H1 (cell line): ENCODE measurements around the gene CRTC3. TPM values are rescaled to one million over a fixed set of nuclear protein-coding genes. Genes with fewer than 3 reads are reported as not detected.

ENCODE experiments used
- CTCF ChIA-PET: fragments of 300-600 bp; sonication (Branson Sonifier 250); formaldehyde crosslinking; loops from one replicate; lab custom pipeline; 2021; ENCODE audit not compliant: partially characterized antibody; lab: Charles Lee
- POLR2A ChIA-PET: fragments of 300-600 bp; sonication (Branson Sonifier 250); formaldehyde crosslinking; loops from one replicate; lab custom pipeline; 2021; ENCODE audit warnings: inconsistent platforms; ENCODE audit not compliant: partially characterized antibody; lab: Charles Lee
- DNase-seq, 2 experiments: peaks; one replicate each; pipeline versions ENCODE4 v3.0.0 to v3.0.0-alpha.2; 2010 to 2022; ENCODE audit warnings: low spot score in 2 of 2, low read depth in 1 of 2, mixed read lengths in 1 of 2
- FAIRE-seq: peaks from 2 replicates; lab custom pipeline; 2011; peaks lifted over from hg19 to GRCh38; lab: Jason Lieb, UNC
- H2AFZ ChIP-seq: 2 replicates; pipeline ENCODE4 v1.8.1; 2012; ENCODE audit warnings: low read length, inconsistent platforms
- H2AK5ac ChIP-seq: 2 replicates; pipeline ENCODE4 v1.6.1; 2013; ENCODE audit warnings: low read depth, low read length
- H2BK120ac ChIP-seq: replicated peaks from 2 replicates; pipeline ENCODE3; 2013; ENCODE audit warnings: low read depth, low read length, inconsistent platforms
- H2BK12ac ChIP-seq: 2 replicates; pipeline ENCODE4 v1.6.1; 2013; ENCODE audit warnings: low read depth, low read length
- H2BK15ac ChIP-seq: 2 replicates; pipeline ENCODE4 v1.6.1; 2013; ENCODE audit warnings: low read length
- H2BK20ac ChIP-seq: 2 replicates; pipeline ENCODE4 v1.6.1; 2013; ENCODE audit warnings: low read length
- H2BK5ac ChIP-seq: 2 replicates; pipeline ENCODE4 v1.6.1; 2013; ENCODE audit warnings: low read depth, low read length
- H3K14ac ChIP-seq: 2 replicates; pipeline ENCODE4 v1.6.1; 2013; ENCODE audit warnings: inconsistent platforms; ENCODE audit not compliant: insufficient read length
- H3K18ac ChIP-seq: 2 replicates; pipeline ENCODE4 v1.6.1; 2013; ENCODE audit warnings: low read length; ENCODE audit errors: extremely low read depth
- H3K23ac ChIP-seq: 2 replicates; pipeline ENCODE4 v1.6.1; 2013; ENCODE audit warnings: inconsistent platforms; ENCODE audit not compliant: insufficient read length
- H3K23me2 ChIP-seq: 2 replicates; pipeline ENCODE4 v1.6.1; 2013; ENCODE audit warnings: low read depth, low read length
- H3K27ac ChIP-seq: 2 replicates; pipeline ENCODE4 v1.6.1; 2011; ENCODE audit warnings: low read depth, low read length, inconsistent platforms
- H3K27me3 ChIP-seq, 4 experiments: replicated peaks in 1 of 4; 1 replicate in 1 of 4; 2 replicates in 3 of 4; pipeline versions ENCODE4 v1.6.1 to v1.8.1; 2011 to 2013; ENCODE audit warnings: low read length in 3 of 4, mild to moderate bottlenecking in 3 of 4, inconsistent platforms in 2 of 4, mixed read lengths in 2 of 4, moderate library complexity in 1 of 4; ENCODE audit not compliant: control insufficient read depth in 3 of 4, insufficient read depth in 3 of 4; ENCODE audit errors: extremely low read depth in 1 of 4
- H3K36me3 ChIP-seq, 4 experiments: 2 replicates each; pipeline versions ENCODE4 v1.6.1 to v1.8.1; 2011 to 2013; ENCODE audit warnings: mild to moderate bottlenecking in 4 of 4, low read length in 3 of 4, moderate library complexity in 2 of 4, control low read depth in 1 of 4, inconsistent platforms in 1 of 4; ENCODE audit not compliant: insufficient read depth in 4 of 4, control insufficient read depth in 2 of 4
- H3K4ac ChIP-seq: replicated peaks from 2 replicates; pipeline ENCODE3; 2013; ENCODE audit warnings: low read length, low read depth, mixed read lengths, inconsistent platforms; ENCODE audit not compliant: insufficient read length
- H3K4me1 ChIP-seq, 4 experiments: replicated peaks in 1 of 4; 1 replicate in 1 of 4; 2 replicates in 3 of 4; pipeline versions ENCODE4 v1.6.1 to v1.8.1; 2011 to 2013; ENCODE audit warnings: low read length in 3 of 4, inconsistent platforms in 2 of 4, mixed read lengths in 1 of 4; ENCODE audit not compliant: insufficient read depth in 4 of 4, control insufficient read depth in 3 of 4
- H3K4me2 ChIP-seq, 2 experiments: 2 replicates each; pipeline versions ENCODE4 v1.6.1 to v1.8.1; 2011 to 2013; ENCODE audit warnings: low read depth in 2 of 2, low read length in 2 of 2, control low read depth in 1 of 2, inconsistent platforms in 1 of 2, mild to moderate bottlenecking in 1 of 2; ENCODE audit not compliant: insufficient read depth in 1 of 2
- H3K4me3 ChIP-seq, 4 experiments: fragments of 200-600, 300-600 bp in 1 of 4; sonication (generic), shearing (Covaris generic), sonication (Bioruptor Twin) in 1 of 4; 2 replicates each; pipeline versions ENCODE4 v1.5.1 to v1.8.1; 2011 to 2016; ENCODE audit warnings: low read length in 4 of 4, low read depth in 3 of 4, control low read depth in 2 of 4, inconsistent platforms in 2 of 4, mild to moderate bottlenecking in 2 of 4, mixed read lengths in 1 of 4, moderate library complexity in 1 of 4; ENCODE audit not compliant: insufficient read depth in 2 of 4; ENCODE audit errors: extremely low read depth in 1 of 4
- H3K56ac ChIP-seq: replicated peaks from 2 replicates; pipeline ENCODE3; 2013; ENCODE audit warnings: low read depth, mild to moderate bottlenecking, mixed read lengths, low read length, inconsistent platforms; ENCODE audit not compliant: insufficient read length
- H3K79me1 ChIP-seq: 2 replicates; pipeline ENCODE4 v1.6.1; 2013; ENCODE audit warnings: low read depth, low read length, control low read depth
- H3K79me2 ChIP-seq, 2 experiments: 2 replicates each; pipeline versions ENCODE4 v1.6.1 to v1.8.1; 2012 to 2013; ENCODE audit warnings: low read length in 2 of 2, mild to moderate bottlenecking in 2 of 2, inconsistent platforms in 1 of 2; ENCODE audit not compliant: insufficient read depth in 2 of 2, control insufficient read depth in 1 of 2
- H3K9ac ChIP-seq, 4 experiments: replicated peaks in 1 of 4; 1 replicate in 1 of 4; 2 replicates in 3 of 4; pipeline versions ENCODE4 v1.6.1 to v1.8.1; 2011 to 2013; ENCODE audit warnings: low read depth in 3 of 4, low read length in 3 of 4, control low read depth in 2 of 4, mild to moderate bottlenecking in 2 of 4, moderate library complexity in 2 of 4, inconsistent platforms in 1 of 4; ENCODE audit errors: extremely low read depth in 1 of 4
- H3K9me3 ChIP-seq, 2 experiments: 2 replicates each; pipeline versions ENCODE4 v1.6.1 to v1.8.1; 2012 to 2013; ENCODE audit warnings: mild to moderate bottlenecking in 2 of 2, moderate library complexity in 2 of 2, control low read depth in 1 of 2, inconsistent platforms in 1 of 2, low read depth in 1 of 2, low read length in 1 of 2, mixed read lengths in 1 of 2; ENCODE audit not compliant: insufficient read depth in 2 of 2
- H4K20me1 ChIP-seq, 2 experiments: replicated peaks in 1 of 2; 2 replicates each; pipeline versions ENCODE3 to v1.8.1; 2011 to 2013; ENCODE audit warnings: inconsistent platforms in 2 of 2, low read length in 2 of 2, mild to moderate bottlenecking in 1 of 2; ENCODE audit not compliant: insufficient read depth in 2 of 2, control insufficient read depth in 1 of 2
- H4K5ac ChIP-seq: 2 replicates; pipeline ENCODE4 v1.6.1; 2013; ENCODE audit warnings: low read length, low read depth, mixed read lengths, inconsistent platforms; ENCODE audit not compliant: insufficient read length
- H4K8ac ChIP-seq: 2 replicates; pipeline ENCODE4 v1.8.0; 2013; ENCODE audit warnings: mild to moderate bottlenecking, moderate library complexity, low read length, inconsistent platforms; ENCODE audit not compliant: insufficient read depth; ENCODE audit errors: extremely low read depth
- H4K91ac ChIP-seq: replicated peaks from 2 replicates; pipeline ENCODE3; 2013; ENCODE audit warnings: low read length, mixed read lengths, inconsistent platforms; ENCODE audit not compliant: insufficient read length
- CEBPB ChIP-seq: IDR thresholded peaks from 2 replicates; pipeline ENCODE4 v1.6.1; 2012; ENCODE audit warnings: low read depth, low read length
- CHD2 ChIP-seq: IDR thresholded peaks from 2 replicates; pipeline ENCODE4 v1.6.1; 2012; ENCODE audit warnings: low read length, improper control_type of control experiment
- EZH2 ChIP-seq: fragments of 200-600 bp; sonication (generic); IDR thresholded peaks from 2 replicates; pipeline ENCODE4 v1.7.1; 2012; ENCODE audit warnings: low read depth, mild to moderate bottlenecking, moderate library complexity, low read length, inconsistent platforms; ENCODE audit not compliant: severe bottlenecking
- JUN ChIP-seq: IDR thresholded peaks from 2 replicates; pipeline ENCODE4 v1.6.1; 2011; ENCODE audit warnings: low read depth, mild to moderate bottlenecking, improper control_type of control experiment, low read length
- NANOG ChIP-seq: IDR thresholded peaks from 2 replicates; pipeline ENCODE4 v1.6.1; 2011; ENCODE audit warnings: low read length, low read depth, mild to moderate bottlenecking, inconsistent platforms; ENCODE audit not compliant: insufficient read depth, poor library complexity, severe bottlenecking
- NRF1 ChIP-seq: IDR thresholded peaks from 2 replicates; pipeline ENCODE4 v1.6.1; 2011; ENCODE audit warnings: mild to moderate bottlenecking, low read depth, low read length, improper control_type of control experiment
- PHF8 ChIP-seq: fragments of 200-600 bp; sonication (generic); conservative IDR thresholded peaks from 2 replicates; pipeline ENCODE4 v1.7.1; 2012; ENCODE audit warnings: low read depth, mild to moderate bottlenecking, inconsistent platforms, low read length, moderate library complexity
- POLR2A ChIP-seq, 2 experiments: IDR thresholded peaks; 1 replicate in 1 of 2; 2 replicates in 1 of 2; pipeline ENCODE4 v1.6.1; 2011; ENCODE audit warnings: low read depth in 2 of 2, low read length in 2 of 2, mild to moderate bottlenecking in 2 of 2; ENCODE audit errors: control extremely low read depth in 1 of 2
- RAD21 ChIP-seq, 2 experiments: IDR thresholded peaks in 1 of 2; conservative IDR thresholded peaks in 1 of 2; 2 replicates each; pipeline ENCODE4 v1.6.1; 2011; ENCODE audit warnings: low read depth in 2 of 2, low read length in 2 of 2, improper control_type of control experiment in 1 of 2, inconsistent platforms in 1 of 2, mild to moderate bottlenecking in 1 of 2, moderate library complexity in 1 of 2
- SIRT6 ChIP-seq: IDR thresholded peaks from one replicate; pipeline ENCODE4 v1.7.1; 2012; ENCODE audit warnings: low read length, inconsistent platforms
- TAF1 ChIP-seq: IDR thresholded peaks from 2 replicates; pipeline ENCODE4 v1.6.1; 2011; ENCODE audit warnings: mild to moderate bottlenecking, low read depth, low read length
- TCF12 ChIP-seq: IDR thresholded peaks from 2 replicates; pipeline ENCODE4 v1.6.1; 2011; ENCODE audit warnings: low read depth, mild to moderate bottlenecking, low read length
- ZNF274 ChIP-seq: IDR thresholded peaks from 2 replicates; pipeline ENCODE4 v1.7.0; 2012; ENCODE audit warnings: low read length, borderline replicate concordance; ENCODE audit errors: extremely low read depth
- WGBS, 2 experiments: shearing (Covaris generic) in 1 of 2; methylation state at CpG; one replicate each; pipeline versions ENCODE4 v1.1.6 to v1.1.7; 2013 to 2015; ENCODE audit warnings: low lambda C conversion rate in 2 of 2, mixed read lengths in 2 of 2, inconsistent platforms in 1 of 2, low coverage in 1 of 2, missing lambda C conversion rate in 1 of 2; ENCODE audit not compliant: insufficient replicate concordance in 2 of 2, insufficient coverage in 1 of 2, insufficient read length in 1 of 2; ENCODE audit errors: extremely low coverage in 1 of 2, missing lambda C conversion rate in 1 of 2; 5-methylcytosine and 5-hydroxymethylcytosine counted together
- polyA plus RNA-seq, 7 experiments: library from polyadenylated mRNA; depleted of rRNA in 3 of 7; stranded (reverse) in 5 of 7; unstranded in 2 of 7; fragments of >200 nt in 5 of 7; fragments of 200-250 nt in 2 of 7; gene quantifications; 1 replicate in 5 of 7; 2 replicates in 1 of 7; 4 replicates in 1 of 7; pipeline versions ENCODE4 v1.2.1 to v1.2.3, GENCODE V29; 2011 to 2013; ENCODE audit warnings: missing spikeins in 2 of 7, mixed read lengths in 2 of 7
- total RNA-seq: library from RNA; stranded (reverse); fragmentation: NEBNext Ultra II Directional; extraction: Animal tissue kit (Norgen Biotek cat#: 25700); gene quantifications from 2 replicates; pipeline ENCODE4 v1.2.1, GENCODE V29; 2021

CRTC3 gene
- total and polyA plus RNA-seq, 2 of the 8 experiments (the other 6 are each of a cell fraction or from before 2014, with no cell fraction given): 5.0 to 5.3 TPM

- Histone ChIP-seq H3K4me2 (no peak overlapping the region), H2AFZ (no peak overlapping the region), H4K20me1 (no peaks in the 10 kb centered on the region), H2BK12ac (no peak overlapping the region), H3K9me3 (no peaks in the 10 kb centered on the region), H3K9ac (no peak overlapping the region), H2BK120ac (no peak overlapping the region), H3K4ac (no peak overlapping the region), H3K79me2 (no peaks in the 10 kb centered on the region), H3K4me1 (peaks cover 0 to 6% (median 2%) of the 10 kb centered on the region in 4 experiments; a peak in 5 of 7 replicates), H3K27ac (no peak overlapping the region), H3K27me3 (no peaks in the 10 kb centered on the region), H2BK5ac (no peak overlapping the region), H4K5ac (no peak overlapping the region), H2AK5ac (no peak overlapping the region), H4K91ac (no peak overlapping the region), H3K4me3 (no peak overlapping the region), H3K79me1 (no peaks in the 10 kb centered on the region), H3K56ac (no peak overlapping the region), H3K23ac (no peak overlapping the region), H2BK15ac (no peak overlapping the region), H3K18ac (no peak overlapping the region), H2BK20ac (no peak overlapping the region), H3K23me2 (no peaks in the 10 kb centered on the region), H3K36me3 (no peaks in the 10 kb centered on the region), H3K14ac (no peak overlapping the region), H4K8ac (no peak overlapping the region)
- DNase-seq (no peak), FAIRE-seq (no peak)
- 77% methylated on average over 5 of the region's 5 CpGs; no CpG with 5 or more reads in 1 of the 2 experiments for WGBS, 2 experiments
- ChIA-PET POLR2A (interaction anchor here (0.9 kb wide), 1 partner anchor 11 kb away, joined by 3 read pairs; no protein-coding TSS in a partner anchor), CTCF (interaction anchor here (0.9 kb wide), 1 partner anchor 10 kb away, joined by 3 read pairs; no protein-coding TSS in a partner anchor)
- TF ChIP-seq JUN (no peak), TAF1 (no peak), CHD2 (no peak), CEBPB (no peak), PHF8 (no peak), POLR2A (IDR thresholded peaks at IDR 0.05; ENCODE audit: control extremely low read depth in 1 of 2, low read depth in 2 of 2, low read length in 2 of 2) (no peak), TCF12 (no peak), SIRT6 (no peak), NRF1 (no peak), EZH2 (no peak), NANOG (no peak), RAD21 (IDR thresholded peaks at IDR 0.05 in 1 of 2, conservative IDR thresholded peaks at IDR 0.05 in 1 of 2; ENCODE audit: low read depth in 2 of 2, low read length in 2 of 2) (no peak), ZNF274 (no peak)
These were observed 62.6 kb downstream of the CRTC3 start for GRCh38 chr15:90592131-90592881.
